ENCODE measurements around the gene ARHGAP24. TPM values are rescaled to one million over a fixed set of nuclear protein-coding genes. Genes with fewer than 3 reads are reported as not detected.

The ARHGAP24 gene
- total and polyA plus RNA-seq, 9 donors = 6.6 to 16.7 (median 10.0) TPM

GRCh38 chr4:85724791-85725563, 250.0 kb downstream of the ARHGAP24 start:
- Histone ChIP-seq H3K36me3 (no peaks in the 10 kb centered on the region), H3K9me3 (no peaks in the 10 kb centered on the region), H3K4me1 (ENCODE audit: insufficient read depth) (no peaks in the 10 kb centered on the region), H3K4me3 (no peak overlapping the region), H3K27ac (no peak overlapping the region), H3K27me3 (no peaks in the 10 kb centered on the region)
- WGBS, 3 donors = 92 to 95% (median 94%) methylated on average over 3 of the region's 3 CpGs
- no peak for DNase-seq
- intact Hi-C loops (cut with DNase I) = no loop called here
- TF ChIP-seq CTCF (IDR thresholded peaks at IDR 0.05) = no peak
- no peak for TF ChIP-seq EP300 (IDR thresholded peaks at IDR 0.05)
- TF ChIP-seq POLR2A (IDR thresholded peaks at IDR 0.05) = no peak

GRCh38 chr4:85725721-85726170, 250.8 kb downstream of the ARHGAP24 start:
- TF ChIP-seq CTCF (IDR thresholded peaks at IDR 0.05) = no peak
- no peak for TF ChIP-seq POLR2A (IDR thresholded peaks at IDR 0.05)
- TF ChIP-seq EP300 (IDR thresholded peaks at IDR 0.05) = no peak
- Histone ChIP-seq H3K36me3 (no peaks in the 10 kb centered on the region), H3K27ac (no peak overlapping the region), H3K27me3 (no peaks in the 10 kb centered on the region), H3K4me3 (no peak overlapping the region), H3K9me3 (no peaks in the 10 kb centered on the region), H3K4me1 (ENCODE audit: insufficient read depth) (no peaks in the 10 kb centered on the region)
- DNase-seq = peak in 3 of 5 donors; percentile 7 to 21 (median 19)
- intact Hi-C loops (cut with DNase I) = no loop called here
- 46 to 53% (median 52%) methylated on average over 2 of the region's 2 CpGs for WGBS, 3 donors

- no peaks in the 10 kb centered on the region for H3K4me1 ChIP-seq (ENCODE audit: insufficient read depth)
- TF ChIP-seq POLR2A (IDR thresholded peaks at IDR 0.05) (no peak), EP300 (IDR thresholded peaks at IDR 0.05) (no peak), CTCF (IDR thresholded peaks at IDR 0.05) (no peak)
Observed at GRCh38 chr4:85726555-85726954, 251.6 kb downstream of the ARHGAP24 start.

GRCh38 chr4:85728464-85728863, 253.5 kb downstream of the ARHGAP24 start:
- TF ChIP-seq EP300 (IDR thresholded peaks at IDR 0.05) (no peak), POLR2A (IDR thresholded peaks at IDR 0.05) (no peak), CTCF (IDR thresholded peaks at IDR 0.05) (no peak)
- no peak overlapping the region for H3K27ac ChIP-seq
- no peak for DNase-seq

More at GRCh38 chr4:85726555-85726954, 251.6 kb downstream of the ARHGAP24 start:
- no peaks in the 10 kb centered on the region for H3K9me3 ChIP-seq
- H3K27me3 ChIP-seq = no peaks in the 10 kb centered on the region
- 93 to 95% (median 94%) methylated on average over 8 of the region's 8 CpGs for WGBS, 3 donors
- no peak for DNase-seq
- no peak overlapping the region for H3K4me3 ChIP-seq
- intact Hi-C loops (cut with DNase I) = no loop called here
- no peaks in the 10 kb centered on the region for H3K36me3 ChIP-seq
- H3K27ac ChIP-seq = no peak overlapping the region

More at GRCh38 chr4:85728464-85728863, 253.5 kb downstream of the ARHGAP24 start:
- no peak overlapping the region for H3K4me3 ChIP-seq
- intact Hi-C loops (cut with DNase I) = no loop called here
- H3K27me3 ChIP-seq = no peaks in the 10 kb centered on the region
- H3K36me3 ChIP-seq = no peaks in the 10 kb centered on the region
- no peaks in the 10 kb centered on the region for H3K4me1 ChIP-seq (ENCODE audit: insufficient read depth)
- no peaks in the 10 kb centered on the region for H3K9me3 ChIP-seq

Measured in ovary (tissue), 9 donors.